HL-60 (cell line): ENCODE results near the gene SLC2A13.

Experiments
- CTCF ChIP-seq: IDR thresholded peaks from one replicate; pipeline ENCODE4 v1.5.1; 2011; ENCODE audit warnings: low read length, control low read depth, inconsistent platforms; ENCODE audit not compliant: insufficient read depth
- GABPA ChIP-seq: IDR thresholded peaks from 2 replicates; pipeline ENCODE4 v1.6.1; 2012; ENCODE audit warnings: low read depth
- REST ChIP-seq: IDR thresholded peaks from 2 replicates; pipeline ENCODE4 v1.6.1; 2012; ENCODE audit warnings: low read depth; ENCODE audit not compliant: insufficient replicate concordance

DNA sequence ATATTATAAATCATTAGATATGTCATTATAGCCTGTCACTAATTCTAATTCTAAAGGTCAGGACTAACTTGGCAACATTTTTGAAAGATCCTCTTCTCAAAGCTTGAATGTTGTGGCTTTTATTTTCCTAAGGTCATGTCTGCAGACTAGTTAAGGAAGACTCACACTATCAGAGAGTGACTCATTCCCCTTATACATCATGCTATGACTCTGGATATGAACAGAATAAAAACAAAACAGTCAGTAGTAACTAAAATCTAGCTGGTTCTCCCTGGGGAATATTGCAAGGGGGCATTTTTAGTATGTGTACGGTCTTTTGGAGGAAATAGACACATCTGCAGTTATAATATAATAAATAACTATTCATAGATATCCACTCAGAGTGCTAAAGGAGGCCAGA, 170.6 kb downstream of the SLC2A13 start:
- TF ChIP-seq CTCF, result no peak
- TF ChIP-seq GABPA, result no peak
- TF ChIP-seq REST, result no peak
